Articular chondrocyte of knee joint (primary cell): Measurements from ENCODE around the gene PSMA3. TPM values are rescaled to one million over a fixed set of nuclear protein-coding genes. Genes with fewer than 3 reads are reported as not detected.

Experiments
- small RNA-seq: library from RNA; depleted of rRNA; stranded (forward); fragments of <200 nt; gene quantifications from one replicate; pipeline ENCODE3, GENCODE V24; 2012
- total RNA-seq: library from RNA; depleted of rRNA; stranded (reverse); fragments of >200 nt; gene quantifications from 2 replicates; pipeline ENCODE4 v1.2.3, GENCODE V29; 2012

The PSMA3 gene
- total RNA-seq, result 94.7 and 105 TPM in 2 replicates

DNA sequence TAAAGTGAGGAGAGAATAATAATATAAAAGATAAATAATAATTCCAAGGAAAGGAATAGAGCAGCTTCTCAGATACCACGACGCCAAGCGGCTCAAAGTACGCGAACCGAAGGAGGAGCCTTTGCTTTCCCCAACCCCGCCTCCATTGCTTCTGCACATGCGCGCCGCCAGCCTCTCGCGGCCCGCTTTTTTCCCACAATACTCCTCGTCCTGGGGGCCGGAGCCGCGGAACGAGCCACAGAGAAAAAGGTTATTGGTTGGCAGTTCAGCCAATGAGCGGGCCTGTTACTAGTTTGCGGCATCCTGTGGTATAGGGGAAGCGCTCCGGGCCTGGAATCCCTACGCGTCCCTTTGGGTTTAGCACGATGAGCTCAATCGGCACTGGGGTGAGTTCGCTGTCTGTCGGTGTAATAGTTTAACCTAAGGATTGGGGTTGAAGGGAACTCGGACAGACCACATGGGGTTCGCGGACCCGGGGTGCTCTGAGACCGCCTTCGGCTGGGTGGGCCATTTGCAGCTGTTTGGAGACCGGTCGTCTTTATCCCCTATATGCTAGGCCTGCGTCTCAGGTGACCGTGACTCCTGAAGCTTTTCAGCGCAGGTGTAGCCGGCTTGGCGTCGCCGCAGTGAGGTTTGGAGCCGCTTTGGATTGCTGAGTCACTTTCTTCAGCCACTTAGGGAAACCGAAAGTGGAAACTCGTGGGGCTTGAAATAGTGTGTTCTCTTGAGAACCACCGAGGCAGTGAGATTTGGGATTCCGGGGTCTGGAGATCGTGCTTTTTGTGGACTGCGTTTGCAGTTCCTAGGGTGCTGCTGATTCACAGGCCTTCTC, at the start of gene PSMA3:
Gene PSMA3 (plus strand): TSS at position 288 of the 832 bp plus-strand sequence. CDS start 78 bp downstream, at position 366.

DNA sequence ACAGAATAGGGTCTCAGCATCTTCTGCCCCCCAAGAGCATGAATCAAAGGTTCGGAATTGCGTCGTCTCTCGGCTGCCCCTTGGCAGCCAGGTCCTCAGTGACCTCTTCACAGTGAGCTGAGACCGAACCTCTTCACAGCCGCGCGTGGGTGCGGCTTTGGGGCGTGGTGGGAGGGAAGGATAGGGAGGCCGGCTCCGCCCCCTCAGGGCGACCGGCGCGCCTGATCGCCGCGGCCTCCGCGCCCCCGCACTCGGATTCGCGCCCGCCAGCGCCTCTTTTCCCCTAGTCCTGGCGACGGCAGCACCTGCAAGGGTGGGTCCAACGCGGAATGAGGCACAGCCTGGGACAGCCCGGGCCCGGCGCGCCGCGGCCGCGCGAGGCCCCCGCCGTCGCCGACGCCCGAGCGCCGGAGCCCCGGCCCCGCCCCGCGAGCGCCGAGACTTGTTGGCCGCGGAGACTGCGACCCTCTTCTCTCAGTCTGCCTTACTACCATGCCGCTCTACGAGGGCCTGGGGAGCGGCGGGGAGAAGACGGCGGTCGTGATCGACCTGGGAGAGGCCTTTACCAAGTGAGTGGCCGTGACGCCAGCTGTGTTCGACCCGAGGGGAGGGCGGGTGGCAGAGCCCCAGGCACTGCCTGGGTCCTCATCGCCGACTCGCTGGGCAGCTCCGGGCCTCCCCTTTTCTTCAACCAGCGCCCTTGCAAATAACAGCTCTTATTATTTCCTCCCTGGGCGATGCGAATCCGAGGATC, 44.7 kb upstream of the PSMA3 start, which contains the start of gene ACTR10:
Gene ACTR10 (plus strand): TSS at position 424 of the 754 bp plus-strand sequence. CDS start 69 bp downstream, at position 493.

DNA sequence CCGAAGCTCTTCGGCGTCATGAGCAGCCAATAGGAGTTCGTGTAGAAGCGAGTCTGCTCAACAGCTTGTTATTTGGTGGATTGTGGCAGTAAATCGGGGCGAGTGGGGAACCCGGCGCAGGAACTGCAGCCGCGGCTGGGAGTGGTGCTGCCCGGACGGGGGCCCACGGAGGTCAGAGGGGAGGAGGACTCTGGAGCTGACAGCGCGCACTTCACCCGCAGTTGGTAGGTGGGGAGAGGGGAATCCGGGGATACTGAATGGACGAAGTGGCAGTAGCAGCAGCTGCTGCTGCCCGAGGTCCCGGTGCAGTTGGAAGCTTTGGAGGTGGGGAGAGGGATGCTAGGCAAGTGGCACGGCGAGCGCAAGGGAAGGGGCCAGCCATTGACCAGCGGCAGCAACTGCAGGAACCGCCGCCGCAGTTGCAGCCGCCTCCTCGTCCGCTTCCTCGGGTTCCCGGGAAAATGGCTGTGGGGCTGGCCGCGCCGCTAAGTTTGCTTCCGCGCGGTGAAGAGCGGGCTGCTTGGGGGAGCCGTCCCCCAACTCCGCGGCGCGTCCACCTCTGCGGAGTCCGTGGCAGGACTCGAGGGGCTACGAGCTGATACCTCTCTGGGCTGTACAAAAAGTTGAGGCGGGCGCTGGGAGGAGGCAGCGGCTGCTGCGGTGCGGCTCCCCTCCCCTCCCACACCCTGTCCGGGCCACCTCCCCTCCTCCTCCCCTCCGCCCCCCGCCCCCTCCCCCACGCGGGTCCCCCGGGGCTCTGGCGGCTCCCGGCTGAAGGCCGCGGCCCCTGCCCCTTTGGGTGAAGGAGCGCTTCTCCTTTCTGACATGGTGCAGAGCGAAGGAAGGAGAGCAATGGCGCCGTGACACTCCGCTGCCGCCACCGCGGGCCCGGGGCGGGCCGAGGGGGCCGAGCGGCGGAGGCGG, 54.1 kb downstream of the PSMA3 start, which contains the start of gene ARID4A:
Gene ARID4A (plus strand): TSS at position 79 of the 924 bp plus-strand sequence. CDS start 1,300 bp downstream, outside the sequence.

Small RNA genes within 50 kb of the gene (small RNA-seq; reads per million reads assigned to genes)
- not detected for gene RNU6-341P

Other genes with a start within 250 kb of the PSMA3 start
- gene ARMH4, start 92.6 kb upstream of the PSMA3 start, total RNA-seq, result 8.3 and 9.1 TPM in 2 replicates
- gene ACTR10, start 44.7 kb upstream of the PSMA3 start, total RNA-seq, result 73.7 and 74.1 TPM in 2 replicates
- gene ARID4A, start 53.7 kb downstream of the PSMA3 start, total RNA-seq, result 15.8 and 18.1 TPM in 2 replicates
- not detected in 2 replicates for gene TOMM20L, start 151.1 kb downstream of the PSMA3 start, total RNA-seq
- 31.1 and 43.5 TPM in 2 replicates for gene TIMM9, start 182.7 kb downstream of the PSMA3 start, total RNA-seq
- 35.7 TPM in 2 replicates for gene KIAA0586, start 182.9 kb downstream of the PSMA3 start, total RNA-seq